ENCODE results near the gene NKIRAS2.

Gene NKIRAS2

GRCh38 chr17:42019509-42020404 is at the start of gene NKIRAS2:
Gene NKIRAS2, plus strand, starts transcription at chr17:42020090. Its CDS starts 1,488 bp downstream, at chr17:42021578.
- H3K4me3 ChIP-seq (ENCODE audit: low read depth, low read length), result peak within 1 kb of the TSS; percentile 92
- H3K27me3 ChIP-seq (ENCODE audit: control insufficient read depth, insufficient read depth, low read length), result no peaks in the 10 kb centered on the region
- 0 out of 2 replicates have a peak, but pooled peaks cover 5% of the 10 kb centered on the region for H3K4me1 ChIP-seq (ENCODE audit: control insufficient read depth, insufficient read depth, low read length)
- H3K9me3 ChIP-seq (ENCODE audit: control insufficient read depth, insufficient read depth, low read depth, low read length), result no peaks in the 10 kb centered on the region
- peak within 1 kb of the TSS; percentile 78 for H3K27ac ChIP-seq (ENCODE audit: low read depth, low read length)
- H3K9ac ChIP-seq (ENCODE audit: low read length), result peak within 1 kb of the TSS; percentile 91
- H3K36me3 ChIP-seq (ENCODE audit: control insufficient read depth, insufficient read depth, low read length), result peaks cover 32% of the 10 kb centered on the region

- H3K9me3 ChIP-seq (ENCODE audit: control insufficient read depth, insufficient read depth, low read depth, low read length), result no peaks in the 10 kb centered on the region
- peaks cover 14% of the 10 kb centered on the region; the same call in 1 of the 2 replicates for H3K4me1 ChIP-seq (ENCODE audit: control insufficient read depth, insufficient read depth, low read length)
- H3K4me3 ChIP-seq (ENCODE audit: low read depth, low read length), result no peak overlapping the region
- no peak overlapping the region for H3K27ac ChIP-seq (ENCODE audit: low read depth, low read length)
- peaks cover 66% of the 10 kb centered on the region for H3K36me3 ChIP-seq (ENCODE audit: control insufficient read depth, insufficient read depth, low read length)
- H3K9ac ChIP-seq (ENCODE audit: low read length), result no peak overlapping the region
- no peaks in the 10 kb centered on the region for H3K27me3 ChIP-seq (ENCODE audit: control insufficient read depth, insufficient read depth, low read length)
Observed at GRCh38 chr17:41970901-41971331, 49.0 kb upstream of the NKIRAS2 start.

GRCh38 chr17:41971721-41972523 is 48.0 kb upstream of the NKIRAS2 start:
- no peaks in the 10 kb centered on the region for H3K9me3 ChIP-seq (ENCODE audit: control insufficient read depth, insufficient read depth, low read depth, low read length)
- H3K27ac ChIP-seq (ENCODE audit: low read depth, low read length), result no peak overlapping the region
- H3K4me3 ChIP-seq (ENCODE audit: low read depth, low read length), result no peak overlapping the region
- no peak overlapping the region for H3K9ac ChIP-seq (ENCODE audit: low read length)
- no peaks in the 10 kb centered on the region for H3K27me3 ChIP-seq (ENCODE audit: control insufficient read depth, insufficient read depth, low read length)
- peaks cover 12% of the 10 kb centered on the region; the same call in 1 of the 2 replicates for H3K4me1 ChIP-seq (ENCODE audit: control insufficient read depth, insufficient read depth, low read length)
- peaks cover 76% of the 10 kb centered on the region for H3K36me3 ChIP-seq (ENCODE audit: control insufficient read depth, insufficient read depth, low read length)

GRCh38 chr17:41972571-41973407 is 47.1 kb upstream of the NKIRAS2 start:
- Histone ChIP-seq H3K36me3 (ENCODE audit: control insufficient read depth, insufficient read depth, low read length) (peaks cover 85% of the 10 kb centered on the region), H3K27ac (ENCODE audit: low read depth, low read length) (no peak overlapping the region), H3K4me3 (ENCODE audit: low read depth, low read length) (no peak overlapping the region), H3K9ac (ENCODE audit: low read length) (no peak overlapping the region), H3K27me3 (ENCODE audit: control insufficient read depth, insufficient read depth, low read length) (no peaks in the 10 kb centered on the region), H3K4me1 (ENCODE audit: control insufficient read depth, insufficient read depth, low read length) (peaks cover 7% of the 10 kb centered on the region; the same call in 1 of the 2 replicates), H3K9me3 (ENCODE audit: control insufficient read depth, insufficient read depth, low read depth, low read length) (no peaks in the 10 kb centered on the region)

DNA sequence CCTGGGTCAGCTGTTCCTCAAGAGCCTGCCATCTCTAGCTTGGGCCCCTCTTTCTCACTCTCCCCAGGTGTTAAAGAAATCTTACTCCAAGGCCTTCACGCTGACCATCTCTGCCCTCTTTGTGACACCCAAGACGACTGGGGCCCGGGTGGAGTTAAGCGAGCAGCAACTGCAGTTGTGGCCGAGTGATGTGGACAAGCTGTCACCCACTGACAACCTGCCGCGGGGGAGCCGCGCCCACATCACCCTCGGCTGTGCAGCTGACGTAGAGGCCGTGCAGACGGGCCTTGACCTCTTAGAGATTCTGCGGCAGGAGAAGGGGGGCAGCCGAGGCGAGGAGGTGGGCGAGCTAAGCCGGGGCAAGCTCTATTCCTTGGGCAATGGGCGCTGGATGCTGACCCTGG is 46.5 kb upstream of the NKIRAS2 start:
- H3K9me3 ChIP-seq (ENCODE audit: control insufficient read depth, insufficient read depth, low read depth, low read length), result no peaks in the 10 kb centered on the region

DNA sequence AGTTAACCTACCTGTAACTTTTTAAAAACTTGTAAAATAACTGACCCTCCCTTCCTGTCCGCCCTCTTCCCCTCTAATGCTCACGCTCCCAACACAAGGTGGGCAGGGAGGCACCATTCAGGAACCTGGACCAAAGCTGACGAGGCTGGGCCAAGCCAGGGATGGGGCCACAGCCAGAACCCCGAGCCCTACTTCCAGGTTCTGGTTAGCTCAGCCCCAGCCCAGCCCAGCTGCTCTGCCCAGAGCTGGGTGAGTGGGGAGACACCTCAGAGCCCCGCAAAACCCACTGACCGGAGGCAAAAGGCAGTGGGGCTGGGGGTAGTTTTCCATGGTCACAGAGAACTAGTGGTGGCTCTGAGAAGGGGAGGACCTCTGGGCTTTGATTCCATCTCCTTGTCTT is 45.9 kb upstream of the NKIRAS2 start:
- H3K36me3 ChIP-seq (ENCODE audit: control insufficient read depth, insufficient read depth, low read length), result peaks cover 84% of the 10 kb centered on the region
- H3K9me3 ChIP-seq (ENCODE audit: control insufficient read depth, insufficient read depth, low read depth, low read length), result no peaks in the 10 kb centered on the region
- H3K27me3 ChIP-seq (ENCODE audit: control insufficient read depth, insufficient read depth, low read length), result no peaks in the 10 kb centered on the region
- no peak overlapping the region for H3K4me3 ChIP-seq (ENCODE audit: low read depth, low read length)
- no peak overlapping the region for H3K9ac ChIP-seq (ENCODE audit: low read length)
- no peaks in the 10 kb centered on the region for H3K4me1 ChIP-seq (ENCODE audit: control insufficient read depth, insufficient read depth, low read length)
- no peak overlapping the region for H3K27ac ChIP-seq (ENCODE audit: low read depth, low read length)

More for the DNA sequence above, 46.5 kb upstream of the NKIRAS2 start:
- Histone ChIP-seq H3K4me3 (ENCODE audit: low read depth, low read length) (no peak overlapping the region), H3K9ac (ENCODE audit: low read length) (no peak overlapping the region), H3K27me3 (ENCODE audit: control insufficient read depth, insufficient read depth, low read length) (no peaks in the 10 kb centered on the region), H3K4me1 (ENCODE audit: control insufficient read depth, insufficient read depth, low read length) (peaks cover 4% of the 10 kb centered on the region; the same call in 1 of the 2 replicates), H3K27ac (ENCODE audit: low read depth, low read length) (no peak overlapping the region), H3K36me3 (ENCODE audit: control insufficient read depth, insufficient read depth, low read length) (peaks cover 86% of the 10 kb centered on the region)

- Histone ChIP-seq H3K9me3 (ENCODE audit: control insufficient read depth, insufficient read depth, low read depth, low read length) (no peaks in the 10 kb centered on the region), H3K4me1 (ENCODE audit: control insufficient read depth, insufficient read depth, low read length) (no peaks in the 10 kb centered on the region), H3K4me3 (ENCODE audit: low read depth, low read length) (no peak overlapping the region), H3K27ac (ENCODE audit: low read depth, low read length) (no peak overlapping the region), H3K27me3 (ENCODE audit: control insufficient read depth, insufficient read depth, low read length) (no peaks in the 10 kb centered on the region), H3K9ac (ENCODE audit: low read length) (no peak overlapping the region), H3K36me3 (ENCODE audit: control insufficient read depth, insufficient read depth, low read length) (peaks cover 84% of the 10 kb centered on the region)
Observed at GRCh38 chr17:41974658-41975057, 45.2 kb upstream of the NKIRAS2 start.

DNA sequence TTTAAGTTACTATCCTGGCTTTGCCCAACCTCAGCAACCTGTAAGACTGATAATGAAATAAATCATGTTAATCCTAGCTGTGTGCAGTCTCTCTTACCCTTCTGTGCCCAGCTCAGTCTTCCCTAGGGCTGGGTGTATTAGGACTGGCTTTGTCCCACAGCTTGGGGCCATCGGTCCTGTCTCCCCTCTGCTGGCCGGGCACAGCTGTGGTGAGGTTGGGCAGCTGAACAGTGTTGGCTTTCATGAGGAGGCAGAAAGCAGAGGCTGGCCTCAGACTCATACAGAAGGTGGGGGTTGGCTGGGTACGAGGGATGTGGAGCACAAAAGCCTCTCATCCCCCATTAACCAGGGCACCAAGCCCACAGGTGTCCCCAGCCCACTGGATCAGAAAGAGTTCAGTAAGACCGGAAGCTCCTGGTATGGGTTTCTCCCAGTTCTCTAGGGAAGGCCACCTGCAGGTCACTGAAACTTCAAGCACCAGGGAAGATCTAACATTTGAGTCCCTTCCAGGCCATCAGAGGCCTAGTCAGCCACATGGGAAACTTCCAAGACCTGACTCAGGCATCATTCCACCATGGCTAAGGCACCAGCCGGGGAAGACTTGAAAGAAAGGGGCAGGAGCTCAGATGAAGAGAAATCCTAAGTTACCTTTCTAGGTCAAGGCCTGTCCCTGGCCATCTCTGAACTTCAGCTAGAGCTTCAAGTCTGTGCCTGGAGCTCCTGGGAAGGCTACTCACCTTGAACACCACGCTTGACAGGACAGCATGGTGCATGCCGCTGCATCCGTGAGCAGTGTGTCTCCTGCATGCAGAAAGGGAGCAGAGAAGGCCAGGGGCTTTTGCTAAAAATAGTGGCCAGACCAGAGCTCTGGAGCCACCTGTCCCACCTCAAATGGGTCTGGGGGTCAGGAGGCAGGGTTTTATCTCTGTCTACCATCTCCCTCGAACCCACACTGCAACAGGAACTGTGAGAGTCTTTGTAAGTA is 44.5 kb upstream of the NKIRAS2 start:
- no peaks in the 10 kb centered on the region for H3K4me1 ChIP-seq (ENCODE audit: control insufficient read depth, insufficient read depth, low read length)
- H3K9ac ChIP-seq (ENCODE audit: low read length), result no peak overlapping the region
- H3K27ac ChIP-seq (ENCODE audit: low read depth, low read length), result no peak overlapping the region
- no peaks in the 10 kb centered on the region for H3K9me3 ChIP-seq (ENCODE audit: control insufficient read depth, insufficient read depth, low read depth, low read length)
- H3K36me3 ChIP-seq (ENCODE audit: control insufficient read depth, insufficient read depth, low read length), result peaks cover 91% of the 10 kb centered on the region
- H3K27me3 ChIP-seq (ENCODE audit: control insufficient read depth, insufficient read depth, low read length), result no peaks in the 10 kb centered on the region
- no peak overlapping the region for H3K4me3 ChIP-seq (ENCODE audit: low read depth, low read length)

GRCh38 chr17:41976142-41976768 is 43.6 kb upstream of the NKIRAS2 start:
- Histone ChIP-seq H3K36me3 (ENCODE audit: control insufficient read depth, insufficient read depth, low read length) (peaks cover 93% of the 10 kb centered on the region), H3K27ac (ENCODE audit: low read depth, low read length) (no peak overlapping the region), H3K4me1 (ENCODE audit: control insufficient read depth, insufficient read depth, low read length) (no peaks in the 10 kb centered on the region), H3K4me3 (ENCODE audit: low read depth, low read length) (no peak overlapping the region), H3K9me3 (ENCODE audit: control insufficient read depth, insufficient read depth, low read depth, low read length) (no peaks in the 10 kb centered on the region), H3K9ac (ENCODE audit: low read length) (no peak overlapping the region), H3K27me3 (ENCODE audit: control insufficient read depth, insufficient read depth, low read length) (no peaks in the 10 kb centered on the region)

All from HUES6 (cell line).